Subcutaneous abdominal adipose tissue (tissue), 5 donors: Measurements from ENCODE around the gene TIE1.

Source experiments
- H3K27ac ChIP-seq: one replicate; pipeline ENCODE4 v1.7.0; 2013; ENCODE audit warnings: low read depth, mild to moderate bottlenecking, inconsistent platforms, low read length, moderate library complexity
- H3K27me3 ChIP-seq, 5 donors: one replicate each; pipeline ENCODE4 v1.7.0; 2013; ENCODE audit warnings: low read length in 5 of 5, inconsistent platforms in 1 of 5; ENCODE audit not compliant: control insufficient read depth in 5 of 5, insufficient read depth in 4 of 5
- H3K36me3 ChIP-seq, 5 donors: one replicate each; pipeline ENCODE4 v1.7.0; 2013; ENCODE audit warnings: low read length in 5 of 5; ENCODE audit not compliant: control insufficient read depth in 5 of 5, insufficient read depth in 5 of 5
- H3K4me1 ChIP-seq, 5 donors: one replicate each; pipeline ENCODE4 v1.7.0; 2013; ENCODE audit warnings: low read length in 5 of 5, mild to moderate bottlenecking in 3 of 5, moderate library complexity in 1 of 5; ENCODE audit not compliant: control insufficient read depth in 5 of 5, insufficient read depth in 5 of 5
- H3K4me3 ChIP-seq, 5 donors: one replicate each; pipeline ENCODE4 v1.7.0; 2013; ENCODE audit warnings: low read length in 5 of 5, low read depth in 1 of 5
- H3K9ac ChIP-seq, 5 donors: one replicate each; pipeline ENCODE4 v1.7.0; 2013; ENCODE audit warnings: low read length in 5 of 5, mild to moderate bottlenecking in 4 of 5, moderate library complexity in 3 of 5
- H3K9me3 ChIP-seq, 5 donors: one replicate each; pipeline ENCODE4 v1.7.0; 2013; ENCODE audit warnings: low read length in 5 of 5; ENCODE audit not compliant: control insufficient read depth in 5 of 5
- donor health status: healthy.
- donor health status: healthy.
- donor health status: healthy.
- donor health status: healthy.
- donor health status: healthy.

Gene TIE1

GRCh38 chr1:43292679-43293078 lies 8.1 kb upstream of the TIE1 start:
- Histone ChIP-seq H3K4me3 (peak overlapping the region in 1 of 5 donors; percentile 13), H3K9ac (no peak overlapping the region), H3K27ac (peak overlapping the region; percentile 65), H3K36me3 (no peaks in the 10 kb centered on the region), H3K27me3 (no peaks in the 10 kb centered on the region), H3K9me3 (no peaks in the 10 kb centered on the region), H3K4me1 (peaks cover 8 to 70% (median 57%) of the 10 kb centered on the region in 5 donors)

- no peaks in the 10 kb centered on the region for H3K9me3 ChIP-seq
- no peaks in the 10 kb centered on the region for H3K36me3 ChIP-seq
- peak overlapping the region in 1 of 5 donors; percentile 63 for H3K9ac ChIP-seq
- peaks cover 8 to 70% (median 55%) of the 10 kb centered on the region in 5 donors for H3K4me1 ChIP-seq
- peak overlapping the region in 1 of 5 donors; percentile 13 for H3K4me3 ChIP-seq
- no peaks in the 10 kb centered on the region for H3K27me3 ChIP-seq
- peak overlapping the region; percentile 65 for H3K27ac ChIP-seq
Measured at GRCh38 chr1:43293176-43293575, 7.6 kb upstream of the TIE1 start.

DNA sequence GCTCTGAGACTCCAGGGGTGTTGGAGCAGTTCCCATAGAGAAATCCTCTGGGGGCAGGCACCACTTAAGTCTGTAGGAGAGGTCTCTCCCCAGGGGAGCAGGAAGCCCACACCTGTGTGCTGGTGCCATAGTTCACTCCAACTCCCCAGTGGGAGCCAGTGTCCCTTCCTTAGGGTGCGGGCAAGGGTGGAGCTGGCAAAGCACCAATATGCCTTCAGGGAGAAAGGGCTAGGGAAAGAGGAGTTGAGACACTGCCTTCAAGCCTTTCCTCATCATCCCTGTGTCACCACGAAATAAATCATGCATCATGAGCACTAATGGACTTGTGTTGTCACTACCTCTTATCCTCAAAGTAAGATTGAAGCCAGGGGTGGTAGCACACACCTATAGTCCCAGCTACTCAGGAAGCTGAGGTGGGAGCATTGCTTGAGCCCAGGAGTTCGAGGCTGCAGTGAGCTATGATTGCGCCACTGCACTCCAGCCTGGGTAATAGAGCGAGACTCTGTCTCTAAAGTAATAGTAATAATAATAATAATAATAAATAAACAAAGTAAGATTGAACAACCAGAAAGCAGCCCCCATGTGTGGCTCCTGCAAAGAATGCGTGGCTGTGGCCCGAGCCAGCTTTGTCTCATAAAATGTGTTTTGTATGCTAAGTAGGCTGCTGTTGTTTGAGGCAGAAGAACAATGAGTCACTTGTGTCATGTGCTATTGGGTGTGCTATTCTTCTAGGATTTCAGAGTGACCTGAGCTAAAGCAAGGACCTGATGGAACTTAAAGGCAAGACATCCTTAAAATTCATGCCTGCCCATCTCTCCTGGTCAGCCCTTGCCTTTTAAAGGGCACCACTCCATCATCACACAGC lies 6.7 kb upstream of the TIE1 start:
- no peaks in the 10 kb centered on the region for H3K36me3 ChIP-seq
- H3K9me3 ChIP-seq, result no peaks in the 10 kb centered on the region
- no peak overlapping the region for H3K4me3 ChIP-seq
- peak overlapping the region in 1 of 5 donors; percentile 56 for H3K9ac ChIP-seq
- peak overlapping the region; percentile 96 for H3K27ac ChIP-seq
- no peaks in the 10 kb centered on the region for H3K27me3 ChIP-seq
- H3K4me1 ChIP-seq, result peaks cover 8 to 66% (median 48%) of the 10 kb centered on the region in 5 donors

DNA sequence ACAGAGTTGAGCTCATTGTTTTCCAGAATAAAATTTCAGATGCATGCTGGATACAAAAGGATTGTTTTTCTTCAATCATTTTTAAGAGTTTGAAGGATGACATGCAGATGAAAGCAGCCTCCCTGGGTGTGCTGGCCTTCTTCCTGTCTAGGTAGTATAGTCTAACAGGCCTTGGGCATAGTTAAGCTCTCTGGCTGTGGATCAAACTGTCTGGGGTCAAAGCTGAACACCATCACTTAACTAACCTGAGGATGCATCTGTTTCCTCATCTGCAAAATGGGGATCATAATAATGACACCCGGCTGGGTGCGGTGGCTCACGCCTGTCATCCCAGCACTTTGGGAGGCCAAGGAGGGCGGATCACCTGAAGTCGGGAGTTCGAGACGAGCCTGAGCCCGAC lies 6.0 kb upstream of the TIE1 start:
- Histone ChIP-seq H3K36me3 (no peaks in the 10 kb centered on the region), H3K4me3 (no peak overlapping the region), H3K27ac (peak overlapping the region; percentile 96), H3K9ac (peak overlapping the region in 2 of 5 donors; percentile 10 to 14), H3K4me1 (peaks cover 11 to 68% (median 48%) of the 10 kb centered on the region in 5 donors), H3K27me3 (no peaks in the 10 kb centered on the region), H3K9me3 (no peaks in the 10 kb centered on the region)

DNA sequence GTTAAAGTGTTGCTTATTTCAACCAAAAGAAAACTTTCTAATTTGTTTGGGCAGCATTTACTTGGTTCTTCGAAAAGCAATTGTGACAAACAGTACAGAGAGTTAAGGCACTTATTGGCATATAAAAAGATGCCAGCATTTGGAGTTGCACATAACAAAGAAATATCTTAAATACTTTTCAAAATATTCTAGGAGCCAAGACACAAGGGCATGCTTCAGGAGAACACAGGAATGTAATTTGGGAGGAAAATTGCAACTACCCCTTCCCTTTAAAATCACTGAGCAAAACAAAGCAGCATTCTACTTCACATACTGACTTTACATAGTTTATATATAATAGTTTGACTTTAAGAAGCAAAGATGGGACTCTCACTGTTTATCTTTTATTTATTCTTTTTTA lies 4.6 kb upstream of the TIE1 start:
- peak overlapping the region in 3 of 5 donors; percentile 16 to 89 (median 62) for H3K9ac ChIP-seq
- H3K4me3 ChIP-seq, result no peak overlapping the region
- H3K9me3 ChIP-seq, result no peaks in the 10 kb centered on the region
- no peaks in the 10 kb centered on the region for H3K27me3 ChIP-seq
- H3K27ac ChIP-seq, result peak overlapping the region; percentile 96
- peaks cover 13 to 68% (median 49%) of the 10 kb centered on the region in 5 donors for H3K4me1 ChIP-seq
- H3K36me3 ChIP-seq, result no peaks in the 10 kb centered on the region

DNA sequence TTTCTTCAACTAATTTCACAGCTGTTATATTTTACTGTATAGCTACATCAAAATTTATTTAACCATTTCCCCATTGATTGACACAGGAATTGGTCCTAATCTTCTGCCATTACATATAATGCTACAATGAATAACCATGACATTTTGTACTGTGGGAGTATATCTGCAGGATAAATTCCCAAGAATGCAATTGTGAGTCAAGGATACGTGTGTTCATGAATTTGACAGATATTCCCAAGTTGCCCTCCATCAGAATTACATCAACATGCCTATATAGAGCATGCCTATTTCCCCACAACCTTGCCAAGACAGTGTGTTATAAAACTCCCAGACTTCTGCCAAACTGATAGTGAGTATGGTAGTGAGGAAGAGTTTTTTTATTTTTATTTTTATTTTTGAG lies 2.7 kb upstream of the TIE1 start:
- H3K27me3 ChIP-seq, result no peaks in the 10 kb centered on the region
- H3K9me3 ChIP-seq, result no peaks in the 10 kb centered on the region
- H3K9ac ChIP-seq, result no peak overlapping the region
- H3K4me1 ChIP-seq, result peaks cover 16 to 69% (median 46%) of the 10 kb centered on the region in 5 donors
- no peak overlapping the region for H3K27ac ChIP-seq
- H3K36me3 ChIP-seq, result no peaks in the 10 kb centered on the region
- no peak overlapping the region for H3K4me3 ChIP-seq

DNA sequence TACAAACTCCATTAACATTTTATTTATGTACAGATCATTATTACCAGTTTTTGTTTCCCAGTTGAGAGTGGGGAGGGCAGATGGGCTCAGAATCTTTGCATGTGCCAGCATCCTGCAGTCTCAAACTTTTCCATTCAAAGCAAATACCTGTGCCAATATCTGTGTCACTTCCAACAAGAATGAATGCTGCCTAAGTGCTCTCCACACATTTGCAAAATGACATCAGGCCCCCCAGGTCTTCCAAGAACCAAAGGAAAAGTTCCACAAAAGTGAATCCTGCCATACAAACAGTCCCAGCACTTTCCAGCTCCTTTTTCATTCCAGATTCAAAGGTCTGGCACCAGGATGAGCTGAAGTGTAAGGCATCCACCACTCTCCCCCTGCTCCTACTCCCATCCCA lies 1.7 kb upstream of the TIE1 start:
- H3K9me3 ChIP-seq, result no peaks in the 10 kb centered on the region
- no peak overlapping the region for H3K9ac ChIP-seq
- peaks cover 9 to 69% (median 47%) of the 10 kb centered on the region in 5 donors for H3K4me1 ChIP-seq
- peak overlapping the region; percentile 77 for H3K27ac ChIP-seq
- no peaks in the 10 kb centered on the region for H3K27me3 ChIP-seq
- H3K36me3 ChIP-seq, result no peaks in the 10 kb centered on the region
- H3K4me3 ChIP-seq, result no peak overlapping the region

GRCh38 chr1:43302201-43302600 lies 1.4 kb downstream of the TIE1 start:
- peaks cover 0 to 17% (median 9%) of the 10 kb centered on the region in 5 donors for H3K36me3 ChIP-seq
- peaks cover 10 to 71% (median 43%) of the 10 kb centered on the region in 5 donors for H3K4me1 ChIP-seq
- no peaks in the 10 kb centered on the region for H3K27me3 ChIP-seq
- peak overlapping the region; percentile 77 for H3K27ac ChIP-seq
- peak overlapping the region in 4 of 5 donors; percentile 56 to 71 (median 59) for H3K9ac ChIP-seq
- H3K9me3 ChIP-seq, result no peaks in the 10 kb centered on the region
- H3K4me3 ChIP-seq, result peak overlapping the region in 4 of 5 donors; percentile 48 to 69 (median 60)

- Histone ChIP-seq H3K9ac (peak overlapping the region in 4 of 5 donors; percentile 40 to 71 (median 50)), H3K4me1 (peaks cover 10 to 67% (median 43%) of the 10 kb centered on the region in 5 donors), H3K27ac (peak overlapping the region; percentile 77), H3K36me3 (peaks cover 0 to 24% (median 16%) of the 10 kb centered on the region in 5 donors), H3K4me3 (peak overlapping the region in 4 of 5 donors; percentile 48 to 69 (median 60)), H3K27me3 (no peaks in the 10 kb centered on the region), H3K9me3 (no peaks in the 10 kb centered on the region)
Measured at GRCh38 chr1:43302721-43303470, 2.1 kb downstream of the TIE1 start.
